GM18511 (cell line): ENCODE measurements around the gene IL34.

Experiments
- ATAC-seq: cut with Tn5 transposase; IDR thresholded peaks from one replicate; pipeline ENCODE4 v1.9.1; 2021; ENCODE audit warnings: mild to moderate bottlenecking, moderate library complexity; ENCODE audit not compliant: unreplicated experiment

The IL34 gene

DNA sequence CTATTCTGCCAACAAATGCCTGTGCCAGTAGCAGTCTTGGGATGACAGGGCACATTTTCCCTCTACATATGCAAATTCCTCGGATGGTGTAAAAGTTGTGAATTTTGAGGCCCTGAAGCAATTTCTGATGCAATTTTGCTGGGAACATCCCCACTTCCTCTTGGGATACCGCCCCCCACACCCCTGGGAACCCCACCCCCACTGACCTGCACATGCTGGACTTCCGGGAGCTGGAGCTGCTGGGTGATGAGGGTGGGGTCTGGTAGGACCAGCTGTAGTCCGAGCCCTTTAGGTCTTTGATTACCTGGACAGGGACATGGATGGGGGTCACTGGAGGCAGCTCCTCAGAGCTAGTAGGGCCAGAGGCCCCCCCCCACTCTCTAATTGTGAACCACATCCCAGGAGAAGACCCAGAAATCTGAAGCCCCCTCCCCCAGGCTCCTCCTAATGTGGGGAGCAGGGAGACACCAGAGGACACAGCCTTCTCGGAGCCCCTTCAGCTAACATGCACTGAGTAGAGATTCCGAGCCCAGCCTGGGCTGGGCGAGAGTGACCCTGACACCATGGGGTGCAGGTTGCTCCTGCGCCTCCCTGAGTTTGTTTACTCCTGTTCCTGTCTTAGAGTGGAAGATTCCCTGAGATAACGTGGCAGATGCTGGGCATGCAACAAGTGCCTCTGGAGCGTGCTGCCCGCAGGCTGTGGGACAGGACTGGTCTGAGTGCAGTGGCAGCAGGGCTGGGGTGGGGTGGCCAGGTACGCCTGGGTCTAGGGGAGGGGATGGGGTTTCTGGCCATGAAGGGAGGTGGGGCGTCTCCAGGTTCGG is 30.5 kb downstream of the IL34 start:
- no peak for ATAC-seq

DNA sequence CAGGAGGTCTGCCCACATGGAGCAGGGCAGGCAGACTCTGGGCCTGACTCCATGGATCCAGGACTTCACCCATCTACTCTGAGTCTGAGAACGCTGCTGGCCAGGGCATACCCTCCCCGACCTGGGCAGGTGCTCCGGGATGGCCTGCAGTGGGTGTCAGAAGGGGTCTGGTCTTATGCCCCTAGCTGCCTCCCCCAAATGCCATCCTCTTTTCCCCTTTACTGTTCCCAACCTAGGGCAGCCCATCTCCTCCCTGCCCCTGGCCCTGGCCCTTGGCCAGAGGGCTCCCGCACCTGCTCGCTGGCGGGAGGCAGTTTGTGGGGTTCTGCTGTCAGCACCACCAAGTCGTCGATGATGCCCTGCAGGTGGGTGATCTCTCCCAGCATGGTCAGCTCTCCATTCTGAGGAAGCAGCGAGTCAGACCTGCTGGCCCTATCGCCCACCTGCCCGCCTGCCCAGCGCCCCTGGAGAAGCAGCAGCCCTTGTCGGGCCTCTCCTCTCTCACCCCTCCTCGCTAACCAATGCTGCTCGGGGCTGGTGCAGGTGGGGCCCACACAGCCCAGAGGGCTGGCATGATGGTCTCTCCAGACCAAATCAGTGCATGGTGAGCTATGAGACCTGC is 31.3 kb downstream of the IL34 start:
- no peak for ATAC-seq

DNA sequence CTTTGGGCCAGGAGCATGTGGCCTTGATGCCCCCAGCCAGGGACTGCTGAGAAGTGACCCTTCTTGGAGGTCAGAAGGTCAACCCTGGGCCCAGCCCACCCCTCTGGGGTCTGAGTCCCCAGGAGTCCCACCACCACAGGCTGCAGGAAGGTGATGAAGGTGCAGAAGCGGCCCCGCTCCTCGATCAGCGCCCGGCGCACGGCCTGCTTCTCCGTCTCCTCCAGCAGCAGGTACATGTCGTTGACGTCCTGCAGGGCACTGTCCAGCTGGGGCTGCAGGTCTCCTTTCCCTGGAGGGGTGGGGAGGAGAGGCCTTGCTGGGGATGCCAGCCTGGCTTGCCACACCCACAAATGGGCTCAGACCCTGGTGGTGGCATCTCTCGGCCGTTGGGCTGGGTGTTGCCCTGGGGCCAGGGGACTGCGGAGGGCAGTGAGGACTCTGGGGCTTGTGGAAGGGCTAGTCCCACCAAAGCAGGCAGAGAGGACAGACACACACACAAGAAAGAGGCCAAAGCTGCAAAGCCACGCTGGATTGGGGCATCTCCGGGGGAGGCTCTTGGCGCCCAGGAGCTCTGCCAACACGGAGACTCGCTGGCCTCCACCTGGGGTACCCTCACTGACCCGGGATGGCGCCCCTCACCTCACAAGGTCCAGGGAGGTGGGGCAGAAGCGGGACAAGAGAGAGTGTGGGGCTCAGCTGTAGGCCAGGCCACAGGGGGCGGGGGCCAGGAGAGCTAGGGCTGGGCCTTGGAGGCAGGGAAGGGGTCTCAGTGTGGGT is 31.9 kb downstream of the IL34 start:
- no peak for ATAC-seq

DNA sequence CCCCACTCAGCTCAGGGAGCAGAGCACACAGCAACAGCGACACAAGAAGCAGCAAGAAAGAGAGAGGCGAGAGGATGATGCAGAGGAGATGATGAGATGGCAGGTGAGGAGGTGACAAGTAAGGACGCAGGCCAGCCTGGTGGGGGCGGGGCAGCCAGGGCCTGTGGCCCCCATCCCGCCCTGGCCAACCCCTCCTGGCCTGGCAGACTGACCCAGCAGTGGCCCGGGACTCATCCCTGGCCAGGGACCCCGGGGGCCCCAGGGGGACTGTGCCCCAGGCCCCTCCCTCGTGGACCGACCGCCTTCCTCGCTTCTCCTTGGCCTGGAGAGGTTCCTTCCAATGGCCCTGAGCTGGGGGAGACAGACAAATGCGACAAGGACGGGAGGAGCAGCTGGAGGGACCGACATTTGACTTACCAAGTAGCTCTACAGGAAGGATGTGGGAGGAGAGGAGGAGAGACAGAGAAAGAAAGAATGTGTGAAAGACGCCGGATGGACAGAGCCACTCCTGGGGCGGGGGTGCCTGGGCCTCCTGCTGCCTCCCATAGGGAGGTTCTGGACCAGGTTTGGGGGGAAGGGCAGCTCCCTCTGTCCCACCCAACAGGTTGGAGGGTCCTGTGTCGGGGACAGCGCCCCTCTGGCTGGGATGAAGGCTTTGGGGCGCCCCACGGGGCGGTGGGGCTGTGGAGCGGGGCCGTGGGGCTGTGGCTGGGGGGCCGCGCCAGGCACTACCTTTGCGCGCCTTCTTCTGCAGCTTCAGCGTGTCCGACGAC is 32.7 kb downstream of the IL34 start:
- ATAC-seq, result no peak

DNA sequence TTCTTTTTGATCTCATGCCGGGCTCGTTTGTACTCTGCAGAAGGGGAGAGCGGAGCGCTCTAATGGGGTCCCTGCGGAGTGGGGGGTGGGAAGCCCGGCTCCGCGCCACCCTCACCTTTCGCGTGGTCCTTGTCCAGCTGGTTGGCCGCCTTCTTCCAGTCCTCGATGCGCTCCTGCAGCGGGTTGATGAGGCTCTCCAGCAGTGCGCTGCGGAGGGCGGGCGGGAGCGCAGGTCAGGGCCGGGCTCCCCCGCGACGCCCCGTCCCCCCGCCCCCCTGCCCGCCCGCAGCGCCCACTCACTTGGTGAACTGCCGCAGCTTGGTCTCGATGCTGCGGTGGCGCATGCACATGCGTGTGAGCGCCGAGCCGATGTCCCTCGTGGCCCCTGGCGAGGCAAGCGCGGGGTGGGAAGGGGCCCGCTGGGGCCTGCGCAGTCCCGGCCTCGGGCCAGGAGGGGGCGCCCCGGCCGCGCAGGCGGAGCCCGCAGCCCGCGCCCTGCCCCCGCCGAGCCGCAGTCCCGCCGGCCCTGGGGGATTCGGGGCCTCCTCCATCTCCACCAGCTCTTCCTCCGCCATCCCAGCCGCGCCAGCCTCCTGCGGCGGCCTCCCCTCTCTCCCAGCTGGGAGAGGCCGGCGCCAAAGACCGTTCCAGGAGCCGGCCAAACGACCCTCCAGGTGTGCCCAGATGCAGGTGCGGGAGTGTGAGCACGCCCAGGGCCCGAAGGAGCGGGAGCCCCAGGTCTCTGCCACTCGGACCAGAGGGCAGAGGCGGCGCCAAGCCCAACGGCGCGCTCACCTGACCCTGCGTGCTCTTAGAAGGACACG is 33.5 kb downstream of the IL34 start:
- no peak for ATAC-seq

DNA sequence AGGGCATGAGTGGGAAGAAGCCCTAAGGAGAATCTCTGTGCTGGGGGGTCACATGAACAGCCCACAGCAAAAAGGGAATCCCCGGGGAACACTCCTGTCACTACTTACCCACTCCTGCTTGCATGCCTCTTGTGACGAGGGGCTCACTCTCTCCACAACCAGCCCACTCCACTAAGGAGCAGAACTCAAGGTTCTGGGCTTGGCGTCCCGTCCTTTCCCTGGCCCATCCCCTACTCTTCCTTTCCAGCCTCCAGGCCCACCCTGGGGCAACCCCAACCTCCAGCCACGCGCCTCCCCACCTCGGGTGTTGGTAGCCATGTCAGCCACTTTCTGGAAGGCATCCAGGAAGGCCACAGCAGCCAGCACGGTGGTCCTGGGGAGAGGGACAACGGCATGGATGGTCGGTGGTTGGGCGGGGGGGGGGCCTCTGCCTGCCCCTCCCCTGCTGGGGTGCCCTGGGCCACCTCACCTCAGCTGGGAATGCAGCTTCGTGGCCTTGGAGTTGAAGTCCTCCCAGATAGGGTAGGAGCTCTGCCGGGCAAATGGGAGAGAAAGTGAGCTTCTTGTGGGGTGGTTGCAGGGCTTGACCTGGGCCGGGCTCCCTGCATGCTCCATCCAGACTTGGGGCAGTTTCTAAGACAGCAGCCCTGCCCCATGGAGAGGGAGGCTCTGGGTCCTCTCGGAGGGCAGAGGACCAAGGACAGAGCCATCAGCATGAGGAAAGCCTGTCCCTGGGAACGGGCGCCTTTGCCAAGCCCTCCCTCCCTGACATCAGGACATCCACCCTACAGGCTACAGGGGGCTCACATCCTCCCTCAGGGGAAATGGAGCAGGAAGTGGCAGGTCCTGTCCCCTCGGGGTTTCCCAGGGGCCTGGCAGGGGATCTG is 34.4 kb downstream of the IL34 start:
- ATAC-seq, result no peak

DNA sequence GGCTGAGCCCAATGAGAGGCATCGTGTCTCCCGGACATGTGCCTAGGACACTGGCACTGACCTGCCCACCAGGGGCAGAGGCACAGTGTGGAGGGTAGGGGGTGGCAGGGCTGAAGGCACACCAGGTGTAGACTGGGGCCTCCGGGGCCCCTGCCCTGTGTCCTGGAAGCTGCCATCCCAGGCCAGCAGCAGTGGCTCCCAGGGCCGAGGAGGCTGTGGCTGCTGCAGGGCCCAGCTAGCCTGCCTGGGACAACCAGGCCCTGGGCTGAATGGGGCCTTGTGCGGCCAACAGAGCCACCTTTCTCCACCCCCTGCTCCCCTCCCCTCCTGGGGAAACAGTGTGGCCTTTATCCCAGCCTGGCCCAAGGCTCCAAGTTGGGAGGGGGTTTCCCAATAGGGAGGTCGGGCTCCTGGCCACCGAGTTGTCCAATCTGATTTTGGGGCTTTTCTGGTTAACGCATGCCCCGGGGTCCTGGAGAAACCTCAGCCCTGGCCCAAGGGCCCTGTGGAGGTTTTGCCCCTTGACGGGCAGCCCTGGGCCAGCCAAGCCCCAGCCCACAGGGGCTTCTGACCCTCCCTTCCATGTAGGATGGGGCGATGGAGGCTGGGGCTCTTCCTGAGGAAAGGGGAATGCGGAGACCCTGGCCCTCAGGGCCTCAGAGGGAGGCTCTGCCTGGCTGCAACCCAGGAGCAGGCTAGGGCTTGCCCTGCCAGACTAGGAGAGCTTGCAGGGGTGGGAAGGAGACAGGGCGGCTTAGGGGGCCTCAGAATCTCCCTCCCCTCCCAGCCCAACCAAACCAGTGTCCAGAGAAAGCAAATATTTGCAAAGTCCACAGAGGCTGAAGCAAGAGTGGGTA is 35.3 kb downstream of the IL34 start:
- ATAC-seq, result no peak

DNA sequence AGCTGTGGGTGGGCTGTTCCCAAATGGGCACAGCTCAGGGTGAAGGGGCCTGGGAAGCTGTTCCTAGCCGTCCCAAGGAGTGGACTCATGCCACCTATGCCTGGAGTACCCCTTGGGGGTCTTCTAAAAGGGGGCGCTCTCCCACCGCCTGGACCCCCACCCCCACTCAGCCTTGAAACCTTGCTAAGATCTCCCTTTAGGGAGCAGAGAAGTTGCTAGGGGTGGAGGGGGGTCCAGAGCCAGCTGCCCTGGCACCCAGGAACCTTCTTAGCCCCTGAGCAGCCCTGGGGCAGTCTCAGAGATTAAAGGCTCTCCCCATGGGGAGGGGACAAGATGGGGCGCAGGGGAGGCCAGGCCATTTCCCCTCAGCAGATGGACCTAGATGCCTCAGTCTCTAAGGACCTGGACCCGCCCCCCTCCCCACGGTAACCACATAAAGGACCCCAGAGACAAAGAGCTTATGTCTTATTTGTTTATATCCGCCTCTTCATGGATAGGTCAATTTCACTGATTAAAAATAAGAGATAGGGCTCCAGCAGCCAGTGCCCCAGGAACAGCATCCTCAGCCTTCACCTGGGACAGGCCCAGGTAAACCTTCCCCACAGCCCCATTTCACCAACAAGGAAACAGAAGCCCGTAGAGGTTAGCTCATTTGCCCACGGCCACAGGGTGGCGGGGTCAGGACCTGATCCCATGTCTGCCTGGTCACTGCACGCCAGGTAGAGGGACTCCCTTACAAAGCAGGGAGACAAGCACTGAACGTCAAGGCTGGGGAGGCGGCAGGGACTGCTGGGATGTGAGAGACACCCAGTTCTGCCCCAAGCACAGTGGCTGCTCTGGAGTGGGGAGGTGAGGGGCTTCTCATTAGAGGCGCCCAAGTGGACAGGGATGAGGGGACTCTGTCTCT is 36.1 kb downstream of the IL34 start:
- ATAC-seq, result no peak

DNA sequence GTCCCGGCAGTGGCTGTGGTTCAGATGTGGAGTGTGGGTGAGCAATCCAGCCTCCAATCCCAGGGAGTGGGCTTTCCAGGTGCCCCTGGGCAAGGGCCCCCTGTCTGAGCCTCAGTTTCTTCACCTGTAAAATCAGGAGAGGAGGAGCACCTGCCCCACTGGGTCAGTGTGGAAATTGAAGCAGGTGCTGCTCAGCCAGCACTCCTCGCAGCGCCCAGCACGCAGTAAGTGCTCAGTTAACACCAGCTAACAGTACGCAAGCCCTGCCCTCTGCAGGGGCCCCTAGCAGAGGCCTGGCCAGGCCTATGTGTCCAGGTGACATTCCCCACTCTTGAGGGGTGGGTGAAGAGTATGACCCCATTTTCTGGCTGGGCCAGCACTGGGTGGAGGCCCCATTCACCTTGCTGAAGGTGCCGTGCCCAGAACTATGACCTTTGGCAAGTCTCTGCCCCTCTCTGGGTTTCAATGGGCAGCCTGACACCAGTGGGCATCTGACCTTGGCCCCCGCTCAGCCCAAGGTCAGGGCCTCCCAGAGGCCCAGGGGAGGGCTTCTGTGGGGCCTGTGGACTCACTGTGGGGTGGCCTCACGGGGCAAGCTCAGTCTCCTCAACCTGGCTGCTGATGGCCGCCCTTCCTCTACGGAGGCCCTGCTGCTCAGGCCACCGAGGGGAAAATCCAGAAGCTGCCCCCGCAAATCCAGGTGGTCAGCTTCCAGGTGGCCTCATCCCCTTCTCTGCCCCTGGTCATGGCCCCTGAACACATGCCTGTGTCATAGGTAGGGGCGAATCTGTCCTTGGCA is 37.0 kb downstream of the IL34 start:
- no peak for ATAC-seq

DNA sequence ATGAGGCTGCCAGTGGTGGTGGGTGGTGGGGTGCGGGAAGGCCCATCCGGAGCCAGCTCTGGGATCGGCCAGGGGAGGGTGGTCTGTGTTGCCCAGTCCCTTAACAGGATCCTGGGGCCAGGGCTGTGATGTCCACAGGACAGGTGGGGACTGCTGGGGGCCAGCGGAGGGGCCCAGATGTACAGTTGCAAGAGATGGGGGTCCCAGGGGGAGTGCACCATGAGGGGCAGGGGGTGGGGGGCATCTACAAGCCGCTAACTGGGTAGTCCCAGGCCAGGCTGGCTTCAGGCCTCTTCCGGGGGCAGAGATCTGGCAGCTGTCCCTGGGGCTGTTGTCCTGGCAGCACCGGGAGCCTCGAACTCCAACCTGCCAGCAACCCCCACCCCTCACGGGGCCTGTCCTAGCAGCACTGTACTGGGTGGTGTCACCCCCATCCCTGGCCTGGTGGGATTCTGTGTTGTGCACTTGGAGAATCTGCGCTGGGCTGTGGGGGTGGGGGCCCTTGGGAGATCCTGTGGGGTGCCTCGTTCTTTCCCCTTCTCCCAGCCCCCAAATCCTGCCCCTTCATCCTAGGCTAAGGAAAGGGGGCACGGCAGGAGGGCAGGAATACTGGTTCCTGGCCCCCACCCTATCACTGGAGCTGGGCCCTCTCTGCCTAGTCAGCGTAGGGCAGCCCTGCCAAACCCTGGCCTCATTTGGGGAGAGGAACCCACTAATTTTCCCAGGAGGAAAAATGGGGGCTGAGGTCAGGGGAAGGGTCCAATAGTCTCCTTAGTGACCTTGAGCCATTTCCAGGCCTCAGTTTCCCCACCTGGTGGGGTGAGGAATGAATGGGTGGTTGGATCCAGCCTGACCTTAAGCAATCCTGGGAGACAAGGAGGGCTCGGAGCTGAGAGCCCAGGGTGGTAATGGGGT is 38.0 kb downstream of the IL34 start:
- no peak for ATAC-seq

DNA sequence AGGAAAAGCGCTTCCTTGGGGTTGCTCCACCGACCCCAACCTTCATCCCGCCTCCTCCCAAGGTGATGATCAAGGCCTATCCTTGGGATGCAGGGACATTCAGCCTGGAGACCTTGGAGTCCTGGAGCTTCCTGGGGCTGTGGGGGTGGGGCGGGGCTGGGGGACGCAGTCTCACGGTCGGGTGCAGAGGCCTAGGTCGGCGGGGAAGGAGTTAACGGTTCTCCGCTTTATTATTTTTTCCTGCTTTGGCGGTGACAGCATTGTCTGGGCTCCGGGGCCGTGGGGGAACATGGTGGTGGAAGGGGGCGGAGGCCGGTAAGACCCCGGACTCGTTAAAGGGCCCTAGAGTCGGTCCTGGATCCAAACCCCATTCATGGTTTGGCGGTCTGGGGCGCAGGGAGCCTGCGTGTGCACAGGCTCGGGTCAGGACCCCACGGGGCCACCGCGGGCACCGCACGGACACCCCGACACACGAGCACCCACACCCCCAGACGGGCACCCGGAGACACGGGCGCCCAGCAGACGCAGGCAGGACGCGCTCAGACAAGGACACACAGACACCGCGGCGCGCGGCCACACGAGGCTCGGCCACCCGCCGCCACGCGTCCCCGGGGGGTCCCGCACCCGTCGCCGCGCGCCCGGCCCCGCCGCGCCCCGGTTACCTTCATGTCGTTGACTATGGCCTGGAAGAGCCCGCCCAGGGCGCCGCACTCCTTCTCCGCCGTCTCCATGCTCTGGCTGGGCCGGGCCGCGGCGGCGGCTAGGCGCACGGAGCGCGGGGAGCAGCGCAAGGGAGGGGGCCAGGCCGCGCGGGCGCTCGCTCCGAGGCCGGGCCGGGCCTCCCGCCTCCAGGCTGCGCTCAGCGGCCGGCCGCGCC is 38.9 kb downstream of the IL34 start:
- no peak for ATAC-seq

DNA sequence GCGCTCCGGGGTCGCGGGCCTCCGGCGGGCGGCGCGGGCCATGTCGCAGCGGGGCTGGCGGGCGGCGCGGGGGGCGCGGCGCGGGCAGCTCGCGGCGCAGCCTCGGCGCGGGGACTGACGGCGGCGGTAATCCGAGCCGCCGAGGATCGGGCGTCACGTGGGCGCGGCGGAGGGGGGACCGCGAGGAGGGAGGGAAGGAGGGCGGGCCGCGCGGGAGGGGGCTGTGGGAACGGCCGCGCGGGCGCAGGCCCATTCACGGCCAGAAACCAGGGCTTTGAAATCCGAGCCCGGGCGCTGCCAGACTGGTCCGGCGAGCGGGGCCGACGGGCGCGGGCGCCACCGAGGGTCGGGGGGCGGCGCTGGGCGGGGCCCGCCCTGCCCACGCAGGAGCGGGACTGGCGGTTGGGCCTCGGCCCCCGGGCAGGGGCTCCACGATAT is 39.6 kb downstream of the IL34 start, which contains the start of gene MTSS2:
Gene MTSS2 (minus strand): TSS at position 116 of the 438 bp plus-strand sequence. CDS start 262 bp downstream, outside the sequence.
- no peak for ATAC-seq

DNA sequence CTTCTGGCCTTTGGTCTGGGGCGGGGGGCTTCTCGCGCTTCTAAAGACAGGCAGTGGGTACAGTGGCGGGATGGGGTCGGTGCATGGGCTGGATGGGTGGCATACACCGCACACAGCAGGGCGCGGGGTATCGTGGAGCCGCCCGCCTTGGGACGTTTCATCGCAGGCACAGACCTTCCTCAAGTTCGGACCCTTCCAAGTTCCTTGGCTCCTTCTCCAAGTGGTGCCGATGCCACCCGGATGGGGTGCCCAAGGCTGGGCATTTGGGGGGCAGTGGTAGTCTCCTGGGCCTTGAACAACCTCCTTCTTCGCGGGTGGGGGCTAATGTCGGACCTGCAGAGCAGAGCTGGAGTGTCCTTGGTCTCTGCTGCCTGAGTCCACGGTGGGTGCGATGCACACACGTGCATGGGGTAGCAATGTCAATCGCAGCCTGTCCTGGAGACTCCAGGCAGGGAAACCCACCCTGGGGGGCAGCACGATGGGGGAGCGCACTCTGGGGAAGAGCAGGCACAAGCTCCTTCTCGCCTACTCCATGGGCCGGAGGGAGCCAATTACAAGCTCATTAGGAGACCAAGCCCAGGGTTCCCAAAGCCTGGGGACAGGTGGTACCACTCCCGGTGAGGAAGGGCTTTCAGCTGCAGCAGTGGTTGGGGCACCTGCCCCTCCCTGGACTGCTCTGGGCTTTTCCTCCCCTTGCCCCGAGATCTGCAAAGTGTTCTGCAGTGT is 40.2 kb downstream of the IL34 start:
- no peak for ATAC-seq

DNA sequence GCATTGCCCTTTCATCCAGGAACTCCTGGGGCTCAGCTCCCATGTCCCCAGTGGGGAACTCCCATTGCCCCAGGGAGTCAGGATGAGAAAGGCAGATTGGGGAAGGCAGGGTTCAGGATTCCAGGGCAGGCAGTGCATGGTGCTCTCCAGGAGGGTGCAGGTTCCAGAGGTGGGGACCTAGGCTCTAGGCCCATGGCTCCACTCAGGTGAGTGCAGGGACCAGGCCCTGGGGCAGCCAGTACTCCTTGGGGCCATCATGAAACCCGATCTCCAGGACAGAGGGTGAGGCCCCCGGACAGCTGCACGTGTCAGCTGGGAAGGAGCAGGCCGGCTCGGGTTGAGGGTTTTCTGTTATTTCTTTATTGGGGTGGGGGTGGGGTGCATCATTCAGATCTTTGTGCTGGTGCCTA is 40.7 kb downstream of the IL34 start:
- no peak for ATAC-seq
